Skeletal muscle tissue (tissue), 4 donors: ENCODE results near the gene COMT. TPM values are rescaled to one million over a fixed set of nuclear protein-coding genes. Genes with fewer than 3 reads are reported as not detected.
A peak's percentile ranks its signal among the peaks of the same experiment; 100 is the strongest.
"Not testable (repeated sequence)": the region's sequence is repeated elsewhere in the genome, so short reads cannot be mapped to it uniquely, and the experiment has no call there.

ENCODE experiments used
- H3K27ac ChIP-seq: one replicate; pipeline ENCODE4 v1.7.0; 2013; ENCODE audit warnings: mild to moderate bottlenecking, low read depth, low read length, inconsistent platforms
- H3K27me3 ChIP-seq, 3 donors: one replicate each; pipeline ENCODE4 v1.7.0; 2013; ENCODE audit warnings: low read length in 3 of 3; ENCODE audit not compliant: control insufficient read depth in 3 of 3, insufficient read depth in 3 of 3
- H3K36me3 ChIP-seq, 3 donors: one replicate each; pipeline ENCODE4 v1.7.0; 2013; ENCODE audit warnings: low read length in 3 of 3; ENCODE audit not compliant: control insufficient read depth in 3 of 3, insufficient read depth in 3 of 3
- H3K4me1 ChIP-seq, 3 donors: one replicate each; pipeline ENCODE4 v1.7.0; 2013; ENCODE audit warnings: low read length in 3 of 3, mild to moderate bottlenecking in 3 of 3; ENCODE audit not compliant: control insufficient read depth in 3 of 3, insufficient read depth in 3 of 3
- H3K4me3 ChIP-seq, 3 donors: one replicate each; pipeline ENCODE4 v1.7.0; 2013; ENCODE audit warnings: low read length in 3 of 3
- H3K9ac ChIP-seq, 3 donors: one replicate each; pipeline ENCODE4 v1.7.0; 2013; ENCODE audit warnings: low read length in 3 of 3, mild to moderate bottlenecking in 3 of 3, moderate library complexity in 2 of 3, low read depth in 1 of 3
- H3K9me3 ChIP-seq, 3 donors: one replicate each; pipeline ENCODE4 v1.7.0; 2013; ENCODE audit warnings: low read length in 3 of 3; ENCODE audit not compliant: control insufficient read depth in 3 of 3
- total RNA-seq: library from RNA; depleted of rRNA; stranded (reverse); fragments of >200 nt; gene quantifications from one replicate; pipeline ENCODE4 v1.2.3, GENCODE V29; 2014
- donor health status: Osteomylitis.

COMT gene
- total RNA-seq, 1 donor from 2014 or later: 25.6 TPM

- H3K9me3 ChIP-seq: no peaks in the 10 kb centered on the region
- H3K27me3 ChIP-seq: no peaks in the 10 kb centered on the region
- no peak overlapping the region for H3K9ac ChIP-seq
- no peak overlapping the region for H3K27ac ChIP-seq
- peaks cover 8 to 12% (median 8%) of the 10 kb centered on the region in 3 donors for H3K4me1 ChIP-seq
- H3K4me3 ChIP-seq: no peak overlapping the region
- H3K36me3 ChIP-seq: peaks cover 4 to 15% (median 5%) of the 10 kb centered on the region in 3 donors
Measured at GRCh38 chr22:19928207-19928606, 13.4 kb upstream of the COMT start.

- Histone ChIP-seq H3K27ac (no peak overlapping the region), H3K4me3 (no peak overlapping the region), H3K4me1 (peaks cover 7 to 16% (median 8%) of the 10 kb centered on the region in 3 donors)
Measured at GRCh38 chr22:19929586-19930550, 11.7 kb upstream of the COMT start.

GRCh38 chr22:19930551-19931486 lies 10.8 kb upstream of the COMT start:
- Histone ChIP-seq H3K9me3 (no peaks in the 10 kb centered on the region), H3K27me3 (no peaks in the 10 kb centered on the region), H3K9ac (no peak overlapping the region), H3K27ac (no peak overlapping the region), H3K36me3 (peaks cover 4 to 15% (median 5%) of the 10 kb centered on the region in 3 donors), H3K4me1 (peaks cover 7 to 16% (median 8%) of the 10 kb centered on the region in 3 donors), H3K4me3 (no peak overlapping the region)

More at GRCh38 chr22:19929586-19930550, 11.7 kb upstream of the COMT start:
- Histone ChIP-seq H3K9ac (no peak overlapping the region), H3K36me3 (peaks cover 4 to 15% (median 5%) of the 10 kb centered on the region in 3 donors), H3K27me3 (no peaks in the 10 kb centered on the region), H3K9me3 (no peaks in the 10 kb centered on the region)

- H3K9me3 ChIP-seq: no peaks in the 10 kb centered on the region
- H3K9ac ChIP-seq: no peak overlapping the region
- peaks cover 4 to 15% (median 5%) of the 10 kb centered on the region in 3 donors for H3K36me3 ChIP-seq
- H3K27me3 ChIP-seq: no peaks in the 10 kb centered on the region
- H3K4me3 ChIP-seq: no peak overlapping the region
- no peak overlapping the region for H3K27ac ChIP-seq
- H3K4me1 ChIP-seq: peaks cover 7 to 16% (median 8%) of the 10 kb centered on the region in 3 donors
Measured at GRCh38 chr22:19931514-19931913, 10.1 kb upstream of the COMT start.

- no peaks in the 10 kb centered on the region for H3K9me3 ChIP-seq
- no peak overlapping the region for H3K4me3 ChIP-seq
- H3K27ac ChIP-seq: no peak overlapping the region
- peaks cover 7 to 16% (median 8%) of the 10 kb centered on the region in 3 donors for H3K4me1 ChIP-seq
- peaks cover 4 to 15% (median 5%) of the 10 kb centered on the region in 3 donors for H3K36me3 ChIP-seq
- H3K9ac ChIP-seq: peak overlapping the region in 1 of 3 donors; percentile 40
- H3K27me3 ChIP-seq: no peaks in the 10 kb centered on the region
Measured at GRCh38 chr22:19932367-19933206, 9.0 kb upstream of the COMT start.

- H3K4me3 ChIP-seq: no peak overlapping the region
- peak overlapping the region in 1 of 3 donors; percentile 16 for H3K9ac ChIP-seq
- H3K27ac ChIP-seq: no peak overlapping the region
- no peaks in the 10 kb centered on the region for H3K9me3 ChIP-seq
- H3K27me3 ChIP-seq: no peaks in the 10 kb centered on the region
- H3K36me3 ChIP-seq: peaks cover 0 to 15% (median 5%) of the 10 kb centered on the region in 3 donors
- peaks cover 7 to 16% (median 8%) of the 10 kb centered on the region in 3 donors for H3K4me1 ChIP-seq
Measured at GRCh38 chr22:19933341-19934241, 8.0 kb upstream of the COMT start.

- H3K36me3 ChIP-seq, H3K27ac ChIP-seq, H3K27me3 ChIP-seq, H3K9me3 ChIP-seq, H3K4me3 ChIP-seq, H3K9ac ChIP-seq: not testable (repeated sequence)
- H3K4me1 ChIP-seq: peaks cover 7 to 16% (median 8%) of the 10 kb centered on the region in 3 donors
Measured at GRCh38 chr22:19935123-19935718, 6.4 kb upstream of the COMT start.

GRCh38 chr22:19936513-19936912 lies 5.1 kb upstream of the COMT start:
- H3K27me3 ChIP-seq: no peaks in the 10 kb centered on the region
- peaks cover 16 to 27% (median 17%) of the 10 kb centered on the region in 3 donors for H3K4me1 ChIP-seq
- no peak overlapping the region for H3K4me3 ChIP-seq
- H3K9ac ChIP-seq: no peak overlapping the region
- no peaks in the 10 kb centered on the region for H3K9me3 ChIP-seq
- no peaks in the 10 kb centered on the region for H3K36me3 ChIP-seq
- H3K27ac ChIP-seq: no peak overlapping the region
